H1 (cell line): Measurements from ENCODE around the gene HNRNPA3. TPM values are rescaled to one million over a fixed set of nuclear protein-coding genes. Genes with fewer than 3 reads are reported as not detected.

Source experiments
- CTCF ChIA-PET: fragments of 300-600 bp; sonication (Branson Sonifier 250); formaldehyde crosslinking; loops from one replicate; lab custom pipeline; 2021; ENCODE audit not compliant: partially characterized antibody; lab: Charles Lee
- POLR2A ChIA-PET: fragments of 300-600 bp; sonication (Branson Sonifier 250); formaldehyde crosslinking; loops from one replicate; lab custom pipeline; 2021; ENCODE audit warnings: inconsistent platforms; ENCODE audit not compliant: partially characterized antibody; lab: Charles Lee
- DNase-seq, 2 experiments: peaks; one replicate each; pipeline versions ENCODE4 v3.0.0 to v3.0.0-alpha.2; 2010 to 2022; ENCODE audit warnings: low spot score in 2 of 2, low read depth in 1 of 2, mixed read lengths in 1 of 2
- FAIRE-seq: peaks from 2 replicates; lab custom pipeline; 2011; peaks lifted over from hg19 to GRCh38; lab: Jason Lieb, UNC
- H2AFZ ChIP-seq: 2 replicates; pipeline ENCODE4 v1.8.1; 2012; ENCODE audit warnings: low read length, inconsistent platforms
- H2AK5ac ChIP-seq: 2 replicates; pipeline ENCODE4 v1.6.1; 2013; ENCODE audit warnings: low read depth, low read length
- H2BK120ac ChIP-seq: replicated peaks from 2 replicates; pipeline ENCODE3; 2013; ENCODE audit warnings: low read depth, low read length, inconsistent platforms
- H2BK12ac ChIP-seq: 2 replicates; pipeline ENCODE4 v1.6.1; 2013; ENCODE audit warnings: low read depth, low read length
- H2BK15ac ChIP-seq: 2 replicates; pipeline ENCODE4 v1.6.1; 2013; ENCODE audit warnings: low read length
- H2BK20ac ChIP-seq: 2 replicates; pipeline ENCODE4 v1.6.1; 2013; ENCODE audit warnings: low read length
- H2BK5ac ChIP-seq: 2 replicates; pipeline ENCODE4 v1.6.1; 2013; ENCODE audit warnings: low read depth, low read length
- H3K14ac ChIP-seq: 2 replicates; pipeline ENCODE4 v1.6.1; 2013; ENCODE audit warnings: inconsistent platforms; ENCODE audit not compliant: insufficient read length
- H3K18ac ChIP-seq: 2 replicates; pipeline ENCODE4 v1.6.1; 2013; ENCODE audit warnings: low read length; ENCODE audit errors: extremely low read depth
- H3K23ac ChIP-seq: 2 replicates; pipeline ENCODE4 v1.6.1; 2013; ENCODE audit warnings: inconsistent platforms; ENCODE audit not compliant: insufficient read length
- H3K23me2 ChIP-seq: 2 replicates; pipeline ENCODE4 v1.6.1; 2013; ENCODE audit warnings: low read depth, low read length
- H3K27ac ChIP-seq: 2 replicates; pipeline ENCODE4 v1.6.1; 2011; ENCODE audit warnings: low read depth, low read length, inconsistent platforms
- H3K27me3 ChIP-seq, 4 experiments: replicated peaks in 1 of 4; 1 replicate in 1 of 4; 2 replicates in 3 of 4; pipeline versions ENCODE4 v1.6.1 to v1.8.1; 2011 to 2013; ENCODE audit warnings: low read length in 3 of 4, mild to moderate bottlenecking in 3 of 4, inconsistent platforms in 2 of 4, mixed read lengths in 2 of 4, moderate library complexity in 1 of 4; ENCODE audit not compliant: control insufficient read depth in 3 of 4, insufficient read depth in 3 of 4; ENCODE audit errors: extremely low read depth in 1 of 4
- H3K36me3 ChIP-seq, 4 experiments: 2 replicates each; pipeline versions ENCODE4 v1.6.1 to v1.8.1; 2011 to 2013; ENCODE audit warnings: mild to moderate bottlenecking in 4 of 4, low read length in 3 of 4, moderate library complexity in 2 of 4, control low read depth in 1 of 4, inconsistent platforms in 1 of 4; ENCODE audit not compliant: insufficient read depth in 4 of 4, control insufficient read depth in 2 of 4
- H3K4ac ChIP-seq: replicated peaks from 2 replicates; pipeline ENCODE3; 2013; ENCODE audit warnings: low read length, low read depth, mixed read lengths, inconsistent platforms; ENCODE audit not compliant: insufficient read length
- H3K4me1 ChIP-seq, 4 experiments: replicated peaks in 1 of 4; 1 replicate in 1 of 4; 2 replicates in 3 of 4; pipeline versions ENCODE4 v1.6.1 to v1.8.1; 2011 to 2013; ENCODE audit warnings: low read length in 3 of 4, inconsistent platforms in 2 of 4, mixed read lengths in 1 of 4; ENCODE audit not compliant: insufficient read depth in 4 of 4, control insufficient read depth in 3 of 4
- H3K4me2 ChIP-seq, 2 experiments: 2 replicates each; pipeline versions ENCODE4 v1.6.1 to v1.8.1; 2011 to 2013; ENCODE audit warnings: low read depth in 2 of 2, low read length in 2 of 2, control low read depth in 1 of 2, inconsistent platforms in 1 of 2, mild to moderate bottlenecking in 1 of 2; ENCODE audit not compliant: insufficient read depth in 1 of 2
- H3K4me3 ChIP-seq, 4 experiments: fragments of 200-600, 300-600 bp in 1 of 4; sonication (generic), shearing (Covaris generic), sonication (Bioruptor Twin) in 1 of 4; 2 replicates each; pipeline versions ENCODE4 v1.5.1 to v1.8.1; 2011 to 2016; ENCODE audit warnings: low read length in 4 of 4, low read depth in 3 of 4, control low read depth in 2 of 4, inconsistent platforms in 2 of 4, mild to moderate bottlenecking in 2 of 4, mixed read lengths in 1 of 4, moderate library complexity in 1 of 4; ENCODE audit not compliant: insufficient read depth in 2 of 4; ENCODE audit errors: extremely low read depth in 1 of 4
- H3K56ac ChIP-seq: replicated peaks from 2 replicates; pipeline ENCODE3; 2013; ENCODE audit warnings: low read depth, mild to moderate bottlenecking, mixed read lengths, low read length, inconsistent platforms; ENCODE audit not compliant: insufficient read length
- H3K79me1 ChIP-seq: 2 replicates; pipeline ENCODE4 v1.6.1; 2013; ENCODE audit warnings: low read depth, low read length, control low read depth
- H3K79me2 ChIP-seq, 2 experiments: 2 replicates each; pipeline versions ENCODE4 v1.6.1 to v1.8.1; 2012 to 2013; ENCODE audit warnings: low read length in 2 of 2, mild to moderate bottlenecking in 2 of 2, inconsistent platforms in 1 of 2; ENCODE audit not compliant: insufficient read depth in 2 of 2, control insufficient read depth in 1 of 2
- H3K9ac ChIP-seq, 4 experiments: replicated peaks in 1 of 4; 1 replicate in 1 of 4; 2 replicates in 3 of 4; pipeline versions ENCODE4 v1.6.1 to v1.8.1; 2011 to 2013; ENCODE audit warnings: low read depth in 3 of 4, low read length in 3 of 4, control low read depth in 2 of 4, mild to moderate bottlenecking in 2 of 4, moderate library complexity in 2 of 4, inconsistent platforms in 1 of 4; ENCODE audit errors: extremely low read depth in 1 of 4
- H3K9me3 ChIP-seq, 2 experiments: 2 replicates each; pipeline versions ENCODE4 v1.6.1 to v1.8.1; 2012 to 2013; ENCODE audit warnings: mild to moderate bottlenecking in 2 of 2, moderate library complexity in 2 of 2, control low read depth in 1 of 2, inconsistent platforms in 1 of 2, low read depth in 1 of 2, low read length in 1 of 2, mixed read lengths in 1 of 2; ENCODE audit not compliant: insufficient read depth in 2 of 2
- H4K20me1 ChIP-seq, 2 experiments: replicated peaks in 1 of 2; 2 replicates each; pipeline versions ENCODE3 to v1.8.1; 2011 to 2013; ENCODE audit warnings: inconsistent platforms in 2 of 2, low read length in 2 of 2, mild to moderate bottlenecking in 1 of 2; ENCODE audit not compliant: insufficient read depth in 2 of 2, control insufficient read depth in 1 of 2
- H4K5ac ChIP-seq: 2 replicates; pipeline ENCODE4 v1.6.1; 2013; ENCODE audit warnings: low read length, low read depth, mixed read lengths, inconsistent platforms; ENCODE audit not compliant: insufficient read length
- H4K8ac ChIP-seq: 2 replicates; pipeline ENCODE4 v1.8.0; 2013; ENCODE audit warnings: mild to moderate bottlenecking, moderate library complexity, low read length, inconsistent platforms; ENCODE audit not compliant: insufficient read depth; ENCODE audit errors: extremely low read depth
- H4K91ac ChIP-seq: replicated peaks from 2 replicates; pipeline ENCODE3; 2013; ENCODE audit warnings: low read length, mixed read lengths, inconsistent platforms; ENCODE audit not compliant: insufficient read length
- CHD1 ChIP-seq: IDR thresholded peaks from 2 replicates; pipeline ENCODE4 v1.6.1; 2012; ENCODE audit warnings: low read depth, low read length, improper control_type of control experiment
- EP300 ChIP-seq, 2 experiments: IDR thresholded peaks; 1 replicate in 1 of 2; 2 replicates in 1 of 2; pipeline ENCODE4 v1.6.1; 2011 to 2012; ENCODE audit warnings: low read depth in 2 of 2, low read length in 2 of 2, mild to moderate bottlenecking in 2 of 2, borderline replicate concordance in 1 of 2, inconsistent platforms in 1 of 2, moderate library complexity in 1 of 2
- WGBS, 2 experiments: shearing (Covaris generic) in 1 of 2; methylation state at CpG; one replicate each; pipeline versions ENCODE4 v1.1.6 to v1.1.7; 2013 to 2015; ENCODE audit warnings: low lambda C conversion rate in 2 of 2, mixed read lengths in 2 of 2, inconsistent platforms in 1 of 2, low coverage in 1 of 2, missing lambda C conversion rate in 1 of 2; ENCODE audit not compliant: insufficient replicate concordance in 2 of 2, insufficient coverage in 1 of 2, insufficient read length in 1 of 2; ENCODE audit errors: extremely low coverage in 1 of 2, missing lambda C conversion rate in 1 of 2; 5-methylcytosine and 5-hydroxymethylcytosine counted together
- polyA plus RNA-seq, 7 experiments: library from polyadenylated mRNA; depleted of rRNA in 3 of 7; stranded (reverse) in 5 of 7; unstranded in 2 of 7; fragments of >200 nt in 5 of 7; fragments of 200-250 nt in 2 of 7; gene quantifications; 1 replicate in 5 of 7; 2 replicates in 1 of 7; 4 replicates in 1 of 7; pipeline versions ENCODE4 v1.2.1 to v1.2.3, GENCODE V29; 2011 to 2013; ENCODE audit warnings: missing spikeins in 2 of 7, mixed read lengths in 2 of 7
- total RNA-seq: library from RNA; stranded (reverse); fragmentation: NEBNext Ultra II Directional; extraction: Animal tissue kit (Norgen Biotek cat#: 25700); gene quantifications from 2 replicates; pipeline ENCODE4 v1.2.1, GENCODE V29; 2021

Gene HNRNPA3
- total and polyA plus RNA-seq, 2 of the 8 experiments (the other 6 are each of a cell fraction or from before 2014, with no cell fraction given): 66.1 to 408 TPM

GRCh38 chr2:177260379-177260778 lies 47.8 kb downstream of the HNRNPA3 start:
- Histone ChIP-seq H4K20me1 (peaks cover 4 to 7% of the 10 kb centered on the region in 2 experiments), H4K8ac (no peak overlapping the region), H3K27ac (no peak overlapping the region), H2AFZ (no peak overlapping the region), H3K23ac (no peak overlapping the region), H2AK5ac (no peak overlapping the region), H4K5ac (no peak overlapping the region), H3K27me3 (no peaks in the 10 kb centered on the region), H2BK120ac (no peak overlapping the region), H3K4ac (no peak overlapping the region), H3K23me2 (peaks cover 6% of the 10 kb centered on the region), H2BK20ac (no peak overlapping the region), H3K14ac (no peak overlapping the region)
- FAIRE-seq: no peak
- CTCF ChIA-PET: interaction anchor here (0.6 to 2.7 kb wide), 6 partner anchors 9 to 99 kb away, joined by 3 to 15 read pairs (median 4); no protein-coding TSS in a partner anchor
- POLR2A ChIA-PET: interaction anchor here (0.8 to 1.9 kb wide), 5 partner anchors 10 to 46 kb away, joined by 3 to 6 read pairs (median 3); no protein-coding TSS in a partner anchor
- TF ChIP-seq EP300 (IDR thresholded peaks at IDR 0.05; ENCODE audit: borderline replicate concordance in 1 of 2, low read depth in 2 of 2, low read length in 2 of 2) (no peak), CHD1 (no peak)
- TF ChIP-seq, all 59 proteins: peak for 0
- Histone ChIP-seq H3K56ac (no peak overlapping the region), H2BK15ac (no peak overlapping the region), H3K4me2 (no peak overlapping the region), H4K91ac (no peak overlapping the region), H3K36me3 (peaks cover 0 to 3% (median 0%) of the 10 kb centered on the region in 4 experiments; a peak in 1 of 8 replicates), H3K18ac (no peak overlapping the region), H2BK12ac (no peak overlapping the region), H3K9me3 (peaks cover 7 to 8% of the 10 kb centered on the region in 2 experiments), H3K4me1 (peaks cover 0 to 4% (median 0%) of the 10 kb centered on the region in 4 experiments; a peak in 1 of 7 replicates), H3K79me2 (peaks cover 15 to 79% of the 10 kb centered on the region in 2 experiments), H3K79me1 (no peaks in the 10 kb centered on the region; the same call in 1 of the 2 replicates), H2BK5ac (no peak overlapping the region), H3K9ac (no peak overlapping the region), H3K4me3 (no peak overlapping the region)
- DNase-seq: no peak
- WGBS, 2 experiments: 94% methylated on average over 1 of the region's 1 CpG; no CpG with 5 or more reads in 1 of the 2 experiments
